ENCODE measurements around the gene CCDC14. TPM values are rescaled to one million over a fixed set of nuclear protein-coding genes. Genes with fewer than 3 reads are reported as not detected.

CCDC14 gene, protein sequence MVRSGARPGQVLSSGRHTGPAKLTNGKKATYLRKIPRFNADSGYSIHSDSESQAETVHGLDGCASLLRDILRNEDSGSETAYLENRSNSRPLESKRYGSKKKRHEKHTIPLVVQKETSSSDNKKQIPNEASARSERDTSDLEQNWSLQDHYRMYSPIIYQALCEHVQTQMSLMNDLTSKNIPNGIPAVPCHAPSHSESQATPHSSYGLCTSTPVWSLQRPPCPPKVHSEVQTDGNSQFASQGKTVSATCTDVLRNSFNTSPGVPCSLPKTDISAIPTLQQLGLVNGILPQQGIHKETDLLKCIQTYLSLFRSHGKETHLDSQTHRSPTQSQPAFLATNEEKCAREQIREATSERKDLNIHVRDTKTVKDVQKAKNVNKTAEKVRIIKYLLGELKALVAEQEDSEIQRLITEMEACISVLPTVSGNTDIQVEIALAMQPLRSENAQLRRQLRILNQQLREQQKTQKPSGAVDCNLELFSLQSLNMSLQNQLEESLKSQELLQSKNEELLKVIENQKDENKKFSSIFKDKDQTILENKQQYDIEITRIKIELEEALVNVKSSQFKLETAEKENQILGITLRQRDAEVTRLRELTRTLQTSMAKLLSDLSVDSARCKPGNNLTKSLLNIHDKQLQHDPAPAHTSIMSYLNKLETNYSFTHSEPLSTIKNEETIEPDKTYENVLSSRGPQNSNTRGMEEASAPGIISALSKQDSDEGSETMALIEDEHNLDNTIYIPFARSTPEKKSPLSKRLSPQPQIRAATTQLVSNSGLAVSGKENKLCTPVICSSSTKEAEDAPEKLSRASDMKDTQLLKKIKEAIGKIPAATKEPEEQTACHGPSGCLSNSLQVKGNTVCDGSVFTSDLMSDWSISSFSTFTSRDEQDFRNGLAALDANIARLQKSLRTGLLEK
- 91.7 and 270 TPM in 2 replicates for total RNA-seq (2011; cell fraction: chromatin; rRNA removed; ENCODE audit: low replicate concordance)
- 29.0 and 51.5 TPM in 2 replicates for total RNA-seq (2011; cell fraction: nucleolus; rRNA removed)
- total RNA-seq (2011; cell fraction: nucleoplasm; rRNA removed): 71.3 and 75.3 TPM in 2 replicates
- total RNA-seq (2014; rRNA removed): 38.7 and 39.0 TPM in 2 replicates
- total RNA-seq (2014; rRNA removed; fragmentation: Illumina TruSeq; extraction: Trizol): 56.2 and 57.3 TPM in 2 replicates
- 53.2 and 64.7 TPM in 2 replicates for total RNA-seq (2015; rRNA removed; fragmentation: Illumina TruSeq; extraction: Trizol)
- total RNA-seq (2021): 39.2 and 42.2 TPM in 2 replicates
- 107 and 175 TPM in 2 replicates for polyA plus RNA-seq (2011; rRNA removed)
- 41.1 and 65.8 TPM in 2 replicates for polyA plus RNA-seq (2011; cell fraction: cytosol; rRNA removed)
- 958 and 1,404 TPM in 2 replicates for polyA plus RNA-seq (2011; cell fraction: nucleus; rRNA removed)
- 45.0 and 57.9 TPM in 2 replicates for polyA plus RNA-seq (2012)
- polyA plus RNA-seq (2014; fragmentation: Illumina TruSeq; extraction: Trizol): 57.4 and 77.6 TPM in 2 replicates
- 10 to 100 TPM; 18.6 to 30.9 TPM for polyA plus RNA-seq (2014; fragmentation: Nextera tagmentation; extraction: Ambion mirVana)
- 56.9 and 73.6 TPM in 2 replicates for polyA plus RNA-seq (2014; rRNA removed)
- polyA minus RNA-seq (2011; rRNA and poly(A)+ RNA removed): 66.4 and 107 TPM in 2 replicates
- 11.8 and 20.9 TPM in 2 replicates for polyA minus RNA-seq (2011; cell fraction: cytosol; rRNA and poly(A)+ RNA removed)
- polyA minus RNA-seq (2011; cell fraction: nucleus; rRNA and poly(A)+ RNA removed): 123 and 252 TPM in 2 replicates
- percentile 78 among the genes with signal in this experiment for Bru-seq, nascent RNA
- percentile 86 among the genes with signal in this experiment for BruChase-seq, experiment 1, labeled RNA remaining after a 2-hour chase
- percentile 87 among the genes with signal in this experiment for BruChase-seq, experiment 2, labeled RNA remaining after a 6-hour chase
- long read RNA-seq, experiment 1, full-length matches to known transcripts: 25 of 64 reads
- long read RNA-seq, experiment 1, partial matches to known transcripts: 15 of 64 reads
- long read RNA-seq, experiment 1, other reads (novel, unspliced or antisense): 24 of 64 reads
- long read RNA-seq, experiment 2, full-length matches to known transcripts: 2 of 15 reads
- long read RNA-seq, experiment 2, partial matches to known transcripts: 3 of 15 reads
- long read RNA-seq, experiment 2, other reads (novel, unspliced or antisense): 10 of 15 reads
- long read RNA-seq, experiment 3, partial matches to known transcripts: 3 of 6 reads
- long read RNA-seq, experiment 3, other reads (novel, unspliced or antisense): 2 of 6 reads

DNA sequence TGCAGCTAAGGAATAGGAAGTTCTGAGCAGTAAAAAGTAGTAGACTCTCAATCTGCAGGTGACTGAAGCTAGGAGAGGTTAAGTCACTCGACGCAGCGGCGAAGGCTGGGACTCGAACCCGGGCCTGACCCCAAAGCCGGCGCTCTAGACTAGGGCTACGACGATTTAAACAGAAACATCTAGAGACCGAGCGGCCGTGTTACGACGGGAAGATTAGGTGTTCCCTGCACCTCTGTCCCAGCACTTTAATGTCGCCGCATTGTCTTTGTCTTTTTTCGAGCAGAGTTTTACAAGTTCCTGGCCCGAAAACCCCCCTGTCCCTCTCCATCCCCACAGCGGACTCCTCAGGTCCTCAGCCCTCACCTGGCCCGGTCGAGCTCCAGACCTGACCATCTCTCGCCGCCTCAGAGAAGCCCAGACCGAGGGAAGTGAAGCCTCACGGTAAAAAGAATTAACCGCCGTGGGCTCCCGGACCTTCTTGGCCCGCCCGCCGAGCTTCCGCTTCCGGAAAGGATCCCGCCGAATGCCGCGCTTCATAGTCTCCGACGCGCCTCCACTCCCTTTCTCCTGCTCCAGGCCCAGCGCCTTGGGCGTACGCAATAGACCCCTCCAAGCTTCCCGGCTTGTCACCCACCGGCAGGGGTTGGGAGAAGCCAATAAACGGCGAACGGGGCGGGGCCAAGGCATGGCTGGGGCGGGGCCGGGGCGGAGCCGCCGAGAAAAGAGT is at the start of gene CCDC14:
CCDC14 (minus strand) TSS at position 449 of the 727 bp plus-strand sequence; CDS start at position 393, 56 bp downstream.
- TSS peak; percentile 75 for BruUV-seq (replicated peaks)
- CTCF ChIA-PET (ENCODE audit: low intra/inter-chr PET ratio): no interaction called here
- H3K9me1 ChIP-seq (ENCODE audit: control insufficient read depth, insufficient read depth, low read length): no peaks in the 10 kb centered on the region
- H4K20me1 ChIP-seq (replicated peaks; ENCODE audit: control insufficient read depth, insufficient read depth, low read length): no peaks in the 10 kb centered on the region
- ATAC-seq (peak; percentile 99), FAIRE-seq (peak; percentile 76), DNase-seq (ENCODE audit: extremely low read depth in 1 of 4, low spot score in 3 of 4) (peak; percentile 72 to 92 (median 80))
- H3K4me2 ChIP-seq (ENCODE audit: insufficient read depth, low read length): peak within 1 kb of the TSS; percentile 84
- H3K9ac ChIP-seq (ENCODE audit: insufficient read depth in 1 of 2, low read depth in 2 of 2, low read length in 2 of 2): peak within 1 kb of the TSS; percentile 94
- no peaks in the 10 kb centered on the region for H3K27me3 ChIP-seq (ENCODE audit: control insufficient read depth in 2 of 2, insufficient read depth in 2 of 2, low read length in 2 of 2)
- intact Hi-C loops (cut with micrococcal nuclease) (loop anchor here (10.0 kb wide), 1 partner anchor 316 kb away; no protein-coding TSS in a partner anchor), in situ Hi-C loops (cut with MboI) (no loop called here)
- WGBS (ENCODE audit: insufficient coverage, low coverage, missing lambda C conversion rate): 1% methylated on average over 26 of the region's 55 CpGs
- no peaks in the 10 kb centered on the region for H3K9me3 ChIP-seq (replicated peaks; ENCODE audit: control insufficient read depth, insufficient read depth, low read depth, low read length)
- peak within 1 kb of the TSS; percentile 82 for H3K4me3 ChIP-seq
- H2AFZ ChIP-seq (ENCODE audit: low read depth, low read length): peak within 1 kb of the TSS; percentile 89
- H3K36me3 ChIP-seq (ENCODE audit: control insufficient read depth, insufficient read depth, low read length): peaks cover 8% of the 10 kb centered on the region; the same call in 1 of the 3 replicates
- POLR2A ChIA-PET: interaction anchor here (0.6 to 1.4 kb wide), 7 partner anchors 11 to 269 kb away, joined by 3 to 4 read pairs (median 3); no protein-coding TSS in a partner anchor
- peak within 1 kb of the TSS; percentile 95 for H3K27ac ChIP-seq (ENCODE audit: extremely low read depth, low read depth, low read length)
- no peaks in the 10 kb centered on the region; a peak in 2 of 5 replicates for H3K4me1 ChIP-seq (replicated peaks in 1 of 2; ENCODE audit: control insufficient read depth in 2 of 2, insufficient read depth in 2 of 2, low read length in 2 of 2)
- peaks cover 36% of the 10 kb centered on the region for H3K79me2 ChIP-seq (ENCODE audit: control insufficient read depth, insufficient read depth, low read length)
- TF ChIP-seq NR4A1 (CRISPR knock-in tag; IDR thresholded peaks at IDR 0.05) (no peak), NR4A1 (tag; IDR thresholded peaks at IDR 0.05) (no peak), ZFX (CRISPR knock-in tag; IDR thresholded peaks at IDR 0.05) (peak; percentile 73; the same call in 1 of the 2 replicates), UBTF (IDR thresholded peaks at IDR 0.05; ENCODE audit: borderline replicate concordance in 1 of 2, low read depth in 2 of 2, low read length in 2 of 2) (peak in 1 of 2 experiments; percentile 80; a peak in 2 of 4 replicates)
- TF ChIP-seq, protein P1, sequence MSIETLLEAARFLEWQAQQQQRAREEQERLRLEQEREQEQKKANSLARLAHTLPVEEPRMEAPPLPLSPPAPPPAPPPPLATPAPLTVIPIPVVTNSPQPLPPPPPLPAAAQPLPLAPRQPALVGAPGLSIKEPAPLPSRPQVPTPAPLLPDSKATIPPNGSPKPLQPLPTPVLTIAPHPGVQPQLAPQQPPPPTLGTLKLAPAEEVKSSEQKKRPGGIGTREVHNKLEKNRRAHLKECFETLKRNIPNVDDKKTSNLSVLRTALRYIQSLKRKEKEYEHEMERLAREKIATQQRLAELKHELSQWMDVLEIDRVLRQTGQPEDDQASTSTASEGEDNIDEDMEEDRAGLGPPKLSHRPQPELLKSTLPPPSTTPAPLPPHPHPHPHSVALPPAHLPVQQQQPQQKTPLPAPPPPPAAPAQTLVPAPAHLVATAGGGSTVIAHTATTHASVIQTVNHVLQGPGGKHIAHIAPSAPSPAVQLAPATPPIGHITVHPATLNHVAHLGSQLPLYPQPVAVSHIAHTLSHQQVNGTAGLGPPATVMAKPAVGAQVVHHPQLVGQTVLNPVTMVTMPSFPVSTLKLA (conservative IDR thresholded peaks at IDR 0.05): peak in 1 of 2 experiments; percentile 39; a peak in 1 of 4 replicates
- TF ChIP-seq, protein P2, sequence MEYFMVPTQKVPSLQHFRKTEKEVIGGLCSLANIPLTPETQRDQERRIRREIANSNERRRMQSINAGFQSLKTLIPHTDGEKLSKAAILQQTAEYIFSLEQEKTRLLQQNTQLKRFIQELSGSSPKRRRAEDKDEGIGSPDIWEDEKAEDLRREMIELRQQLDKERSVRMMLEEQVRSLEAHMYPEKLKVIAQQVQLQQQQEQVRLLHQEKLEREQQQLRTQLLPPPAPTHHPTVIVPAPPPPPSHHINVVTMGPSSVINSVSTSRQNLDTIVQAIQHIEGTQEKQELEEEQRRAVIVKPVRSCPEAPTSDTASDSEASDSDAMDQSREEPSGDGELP (CRISPR knock-in tag; IDR thresholded peaks at IDR 0.05; ENCODE audit: borderline replicate concordance): peak; percentile 60; the same call in 1 of the 2 replicates
